AG10803 (cell line): Measurements from ENCODE around the gene SLC25A11.

Source experiments
- DNase-seq: peaks from one replicate; pipeline ENCODE4 v3.0.0; 2010; ENCODE audit warnings: low read depth
- H3K4me3 ChIP-seq: 2 replicates; pipeline ENCODE4 v1.5.1; 2011; ENCODE audit warnings: mild to moderate bottlenecking, low read length, control low read depth
- TF ChIP-seq, protein P1 (sequence below): conservative IDR thresholded peaks from 2 replicates; pipeline ENCODE4 v1.5.1; 2011; ENCODE audit warnings: mild to moderate bottlenecking, low read length, control low read depth, inconsistent platforms

SLC25A11 gene

DNA sequence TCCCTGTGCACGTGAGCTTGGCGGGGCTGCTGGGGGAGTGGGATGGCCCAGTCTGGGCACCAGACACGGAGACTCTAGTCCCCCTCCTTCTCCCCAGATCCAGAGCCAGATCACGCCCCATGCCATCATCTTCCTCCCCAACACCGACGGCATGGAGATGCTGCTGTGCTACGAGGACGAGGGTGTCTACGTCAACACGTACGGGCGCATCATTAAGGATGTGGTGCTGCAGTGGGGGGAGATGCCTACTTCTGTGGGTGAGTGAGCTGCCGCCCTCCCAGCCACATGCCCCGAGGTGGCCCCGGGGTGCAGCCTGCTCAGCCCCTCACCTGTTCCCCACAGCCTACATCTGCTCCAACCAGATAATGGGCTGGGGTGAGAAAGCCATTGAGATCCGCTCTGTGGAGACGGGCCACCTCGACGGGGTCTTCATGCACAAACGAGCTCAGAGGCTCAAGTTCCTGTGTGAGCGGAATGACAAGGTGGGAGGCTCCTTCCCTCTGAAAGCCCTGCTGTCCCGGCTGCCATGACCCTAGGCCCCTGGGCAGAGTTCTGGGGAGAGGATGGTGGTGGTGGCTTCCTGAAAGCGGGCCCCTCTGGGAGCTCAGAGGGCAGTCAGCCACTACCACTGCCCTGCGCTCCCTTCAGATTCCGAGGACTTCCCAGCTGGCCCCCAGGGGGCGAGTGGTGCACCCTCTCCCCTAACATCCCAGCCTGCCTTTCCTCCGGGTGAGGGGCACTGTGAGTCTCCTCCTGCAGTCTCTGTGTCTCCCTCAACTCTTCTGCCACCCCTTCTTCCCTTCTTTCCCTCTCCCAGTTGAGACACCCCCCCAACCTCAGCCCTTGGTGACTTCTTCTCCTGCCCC, 43.3 kb downstream of the SLC25A11 start:
- no peak for DNase-seq
- TF ChIP-seq, protein P1, sequence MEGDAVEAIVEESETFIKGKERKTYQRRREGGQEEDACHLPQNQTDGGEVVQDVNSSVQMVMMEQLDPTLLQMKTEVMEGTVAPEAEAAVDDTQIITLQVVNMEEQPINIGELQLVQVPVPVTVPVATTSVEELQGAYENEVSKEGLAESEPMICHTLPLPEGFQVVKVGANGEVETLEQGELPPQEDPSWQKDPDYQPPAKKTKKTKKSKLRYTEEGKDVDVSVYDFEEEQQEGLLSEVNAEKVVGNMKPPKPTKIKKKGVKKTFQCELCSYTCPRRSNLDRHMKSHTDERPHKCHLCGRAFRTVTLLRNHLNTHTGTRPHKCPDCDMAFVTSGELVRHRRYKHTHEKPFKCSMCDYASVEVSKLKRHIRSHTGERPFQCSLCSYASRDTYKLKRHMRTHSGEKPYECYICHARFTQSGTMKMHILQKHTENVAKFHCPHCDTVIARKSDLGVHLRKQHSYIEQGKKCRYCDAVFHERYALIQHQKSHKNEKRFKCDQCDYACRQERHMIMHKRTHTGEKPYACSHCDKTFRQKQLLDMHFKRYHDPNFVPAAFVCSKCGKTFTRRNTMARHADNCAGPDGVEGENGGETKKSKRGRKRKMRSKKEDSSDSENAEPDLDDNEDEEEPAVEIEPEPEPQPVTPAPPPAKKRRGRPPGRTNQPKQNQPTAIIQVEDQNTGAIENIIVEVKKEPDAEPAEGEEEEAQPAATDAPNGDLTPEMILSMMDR = no peak

DNA sequence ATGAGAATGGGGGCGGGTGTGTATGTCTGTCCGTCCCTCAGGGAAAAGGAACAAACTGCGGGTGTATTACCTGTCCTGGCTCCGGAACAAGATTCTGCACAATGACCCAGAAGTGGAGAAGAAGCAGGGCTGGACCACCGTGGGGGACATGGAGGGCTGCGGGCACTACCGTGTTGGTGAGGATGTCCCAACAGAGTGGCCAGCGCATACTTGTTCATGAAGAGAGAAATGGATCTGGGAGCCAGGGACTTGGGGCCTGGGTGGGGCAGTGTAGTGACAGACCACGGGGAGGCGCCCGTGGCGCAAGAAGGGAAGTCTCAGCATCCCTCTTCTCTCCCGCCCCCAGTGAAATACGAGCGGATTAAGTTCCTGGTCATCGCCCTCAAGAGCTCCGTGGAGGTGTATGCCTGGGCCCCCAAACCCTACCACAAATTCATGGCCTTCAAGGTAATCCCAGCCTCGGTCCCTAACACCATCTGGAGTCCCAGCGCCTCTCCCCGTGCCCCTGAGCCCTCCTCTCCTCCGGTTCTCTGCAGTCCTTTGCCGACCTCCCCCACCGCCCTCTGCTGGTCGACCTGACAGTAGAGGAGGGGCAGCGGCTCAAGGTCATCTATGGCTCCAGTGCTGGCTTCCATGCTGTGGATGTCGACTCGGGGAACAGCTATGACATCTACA, 44.1 kb downstream of the SLC25A11 start:
- TF ChIP-seq, protein P1 = 0 out of 2 replicates have a peak, but pooled peaks have one; percentile 6
- DNase-seq = no peak
- H3K4me3 ChIP-seq = no peak overlapping the region

More for the DNA sequence above, 43.3 kb downstream of the SLC25A11 start:
- no peak overlapping the region for H3K4me3 ChIP-seq

DNA sequence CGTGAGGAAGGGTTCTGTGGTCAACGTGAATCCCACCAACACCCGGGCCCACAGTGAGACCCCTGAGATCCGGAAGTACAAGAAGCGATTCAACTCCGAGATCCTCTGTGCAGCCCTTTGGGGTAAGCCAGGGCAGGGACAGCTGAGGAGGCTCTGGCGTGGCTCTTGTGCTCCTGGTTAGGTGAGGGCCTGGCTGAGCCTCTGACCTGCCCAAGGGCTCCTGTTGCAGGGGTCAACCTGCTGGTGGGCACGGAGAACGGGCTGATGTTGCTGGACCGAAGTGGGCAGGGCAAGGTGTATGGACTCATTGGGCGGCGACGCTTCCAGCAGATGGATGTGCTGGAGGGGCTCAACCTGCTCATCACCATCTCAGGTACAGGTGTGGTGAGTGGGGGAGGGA, 44.7 kb downstream of the SLC25A11 start:
- DNase-seq = no peak
- TF ChIP-seq, protein P1 = no peak
- H3K4me3 ChIP-seq = no peak overlapping the region

DNA sequence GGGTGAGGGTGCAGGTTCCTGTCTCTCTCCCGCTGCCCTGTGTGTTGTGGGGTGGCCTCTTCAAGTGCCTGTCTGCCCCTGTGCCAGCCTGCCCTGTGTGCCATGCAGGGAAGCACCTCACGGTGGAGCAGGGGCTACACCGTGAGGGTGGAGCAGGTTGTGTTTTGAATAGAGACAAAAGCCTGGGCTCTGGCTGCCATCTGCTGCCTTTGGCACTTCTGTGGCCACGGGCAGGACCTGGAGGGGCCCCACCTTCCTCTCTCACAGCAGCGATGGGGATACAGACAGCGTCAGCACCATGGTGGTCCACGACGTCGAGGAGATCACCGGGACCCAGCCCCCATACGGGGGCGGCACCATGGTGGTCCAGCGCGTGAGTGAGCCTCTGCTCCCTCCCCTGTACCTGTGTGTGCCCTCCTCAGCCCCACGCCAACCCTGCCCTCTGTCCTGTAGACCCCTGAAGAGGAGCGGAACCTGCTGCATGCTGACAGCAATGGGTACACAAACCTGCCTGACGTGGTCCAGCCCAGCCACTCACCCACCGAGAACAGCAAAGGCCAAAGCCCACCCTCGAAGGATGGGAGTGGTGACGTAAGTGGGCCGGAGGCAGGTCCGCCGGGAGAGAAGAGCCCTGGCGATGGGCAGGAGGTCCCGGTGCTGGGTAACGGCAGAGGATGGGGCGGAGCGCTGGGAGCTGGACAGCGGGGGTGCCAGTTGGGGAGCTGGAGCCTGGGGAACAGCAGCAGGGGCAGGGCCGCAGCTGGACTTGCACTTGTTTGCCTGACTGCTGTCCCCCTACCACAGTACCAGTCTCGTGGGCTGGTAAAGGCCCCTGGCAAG, 45.9 kb downstream of the SLC25A11 start:
- TF ChIP-seq, protein P1 = no peak
- no peak overlapping the region for H3K4me3 ChIP-seq
- DNase-seq = no peak

DNA sequence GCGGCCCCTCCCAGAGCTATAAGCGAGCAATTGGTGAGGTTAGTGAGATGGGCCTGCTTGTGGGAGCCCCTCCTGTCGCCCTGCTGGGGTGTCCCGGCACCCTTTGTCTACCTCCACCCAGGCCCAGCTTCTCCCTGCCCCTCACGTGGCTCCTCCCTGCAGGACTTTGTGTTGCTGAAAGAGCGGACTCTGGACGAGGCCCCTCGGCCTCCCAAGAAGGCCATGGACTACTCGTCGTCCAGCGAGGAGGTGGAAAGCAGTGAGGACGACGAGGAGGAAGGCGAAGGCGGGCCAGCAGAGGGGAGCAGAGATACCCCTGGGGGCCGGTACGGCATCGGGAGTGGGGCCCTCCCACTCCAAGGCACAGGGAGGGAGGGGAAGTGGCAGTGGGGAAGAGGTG, 46.6 kb downstream of the SLC25A11 start:
- TF ChIP-seq, protein P1 = no peak
- no peak for DNase-seq
- no peak overlapping the region for H3K4me3 ChIP-seq

DNA sequence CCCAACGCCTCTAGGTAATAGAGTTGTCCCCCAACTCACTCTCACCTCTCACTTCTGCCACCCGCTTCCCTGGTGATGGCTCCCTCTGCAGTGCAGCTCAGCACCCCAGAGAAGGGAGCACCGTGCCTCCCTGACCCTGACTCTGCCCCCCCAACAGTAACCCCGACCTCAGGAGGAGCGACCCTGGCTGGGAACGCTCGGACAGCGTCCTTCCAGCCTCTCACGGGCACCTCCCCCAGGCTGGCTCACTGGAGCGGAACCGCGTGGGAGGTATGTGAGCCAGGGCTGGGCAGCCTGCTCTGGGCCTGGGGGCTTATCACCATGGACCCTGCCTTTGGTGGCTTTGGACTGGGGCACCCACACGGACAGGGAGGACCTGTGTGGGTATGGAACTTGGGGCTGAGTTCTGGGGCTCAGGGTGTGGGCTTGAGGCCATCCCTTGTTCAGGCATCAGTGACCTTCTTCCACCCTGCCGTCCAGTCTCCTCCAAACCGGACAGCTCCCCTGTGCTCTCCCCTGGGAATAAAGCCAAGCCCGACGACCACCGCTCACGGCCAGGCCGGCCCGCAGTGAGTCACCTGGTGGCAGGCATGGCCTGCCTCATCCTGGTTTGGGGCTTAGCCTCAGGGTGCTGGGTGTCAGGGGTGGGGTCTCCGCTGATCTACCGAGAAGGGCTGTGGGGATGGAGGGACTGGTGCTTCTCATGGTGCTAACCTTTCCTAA, 47.2 kb downstream of the SLC25A11 start:
- DNase-seq = no peak
- H3K4me3 ChIP-seq = no peak overlapping the region
- TF ChIP-seq, protein P1 = no peak
